Measurements from ENCODE around the gene SLC9A3. TPM values are rescaled to one million over a fixed set of nuclear protein-coding genes. Genes with fewer than 3 reads are reported as not detected.

The SLC9A3 gene
- polyA plus RNA-seq, 1 of the 3 experiments (the other 2 are of a cell fraction) = 1.9 TPM

DNA sequence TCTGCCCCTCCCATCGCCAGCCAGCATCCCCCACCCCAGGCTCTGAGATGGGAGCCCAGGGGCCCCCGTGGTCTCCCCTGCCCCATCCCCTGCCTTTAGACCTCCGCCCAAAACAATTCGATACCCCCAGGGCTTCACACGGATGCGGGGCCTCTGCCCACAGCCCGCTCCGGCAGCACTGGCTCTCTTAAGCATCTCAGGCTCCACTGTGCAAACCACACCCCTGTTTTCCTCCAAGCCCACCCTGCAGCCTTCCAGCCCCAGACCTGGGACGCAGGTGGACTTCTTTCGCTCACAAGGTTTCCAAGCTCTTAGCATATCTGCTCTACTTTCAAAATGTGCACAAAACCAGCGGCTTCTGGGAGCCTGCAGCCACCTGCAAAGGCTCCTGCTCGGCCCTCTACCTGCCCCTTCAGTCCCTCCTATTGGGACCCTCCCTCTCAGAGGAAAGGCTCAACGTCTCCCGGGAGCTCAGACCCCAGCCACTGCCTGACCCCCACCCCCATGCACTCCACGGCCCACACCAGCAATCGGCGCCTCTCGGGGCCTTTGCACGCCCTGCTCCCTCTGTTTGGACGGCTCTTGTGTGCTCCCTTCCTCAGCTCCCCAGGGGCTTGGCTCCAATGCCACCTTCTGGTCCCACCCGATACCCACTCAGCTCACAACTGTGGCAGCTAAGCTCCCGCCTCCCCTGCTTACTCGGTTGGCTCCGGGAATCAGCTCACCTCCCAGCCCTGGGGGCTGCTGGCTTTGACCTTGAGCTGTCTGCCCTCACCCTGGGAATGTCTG lies 918 bp upstream of the SLC9A3 start:
- TF ChIP-seq RFX5 (IDR thresholded peaks at IDR 0.05; ENCODE audit: low read length) (no peak), POLR2AphosphoS5 (IDR thresholded peaks at IDR 0.05; ENCODE audit: low read depth, low read length) (no peak), MXI1 (IDR thresholded peaks at IDR 0.05; ENCODE audit: low read depth, low read length) (no peak), NFIC (IDR thresholded peaks at IDR 0.05; ENCODE audit: borderline replicate concordance) (no peak), ELF1 (IDR thresholded peaks at IDR 0.05) (no peak), GABPA (IDR thresholded peaks at IDR 0.05; ENCODE audit: low read depth) (no peak), FOXM1 (IDR thresholded peaks at IDR 0.05; ENCODE audit: low read depth) (no peak), EZH2phosphoT487 (IDR thresholded peaks at IDR 0.05; ENCODE audit: borderline replicate concordance, low read depth) (no peak), TEAD4 (IDR thresholded peaks at IDR 0.05; ENCODE audit: borderline replicate concordance, insufficient read depth) (no peak), CHD2 (IDR thresholded peaks at IDR 0.05; ENCODE audit: low read length, partially characterized antibody) (no peak), TCF12 (IDR thresholded peaks at IDR 0.05) (no peak)
- TF ChIP-seq, protein P1, sequence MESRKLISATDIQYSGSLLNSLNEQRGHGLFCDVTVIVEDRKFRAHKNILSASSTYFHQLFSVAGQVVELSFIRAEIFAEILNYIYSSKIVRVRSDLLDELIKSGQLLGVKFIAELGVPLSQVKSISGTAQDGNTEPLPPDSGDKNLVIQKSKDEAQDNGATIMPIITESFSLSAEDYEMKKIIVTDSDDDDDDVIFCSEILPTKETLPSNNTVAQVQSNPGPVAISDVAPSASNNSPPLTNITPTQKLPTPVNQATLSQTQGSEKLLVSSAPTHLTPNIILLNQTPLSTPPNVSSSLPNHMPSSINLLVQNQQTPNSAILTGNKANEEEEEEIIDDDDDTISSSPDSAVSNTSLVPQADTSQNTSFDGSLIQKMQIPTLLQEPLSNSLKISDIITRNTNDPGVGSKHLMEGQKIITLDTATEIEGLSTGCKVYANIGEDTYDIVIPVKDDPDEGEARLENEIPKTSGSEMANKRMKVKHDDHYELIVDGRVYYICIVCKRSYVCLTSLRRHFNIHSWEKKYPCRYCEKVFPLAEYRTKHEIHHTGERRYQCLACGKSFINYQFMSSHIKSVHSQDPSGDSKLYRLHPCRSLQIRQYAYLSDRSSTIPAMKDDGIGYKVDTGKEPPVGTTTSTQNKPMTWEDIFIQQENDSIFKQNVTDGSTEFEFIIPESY (IDR thresholded peaks at IDR 0.05; ENCODE audit: borderline replicate concordance, low read depth) = no peak
- Histone ChIP-seq H3K79me2 (ENCODE audit: insufficient read depth) (no peaks in the 10 kb centered on the region), H4K20me1 (ENCODE audit: insufficient read depth) (0 out of 2 replicates have a peak, but pooled peaks cover 2% of the 10 kb centered on the region), H3K4me1 (ENCODE audit: control insufficient read depth in 1 of 2, insufficient read depth in 2 of 2, low read depth in 1 of 2, low read length in 1 of 2) (no peaks in the 10 kb centered on the region), H3K4me3 (ENCODE audit: low read depth in 2 of 2, low read length in 1 of 2) (no peak overlapping the region), H3K9ac (no peak overlapping the region), H3K9me2 (no peaks in the 10 kb centered on the region), H3K27ac (ENCODE audit: low read depth in 2 of 2, low read length in 1 of 2) (no peak overlapping the region), H3K4me2 (no peak overlapping the region), H2AFZ (ENCODE audit: low read depth) (no peak overlapping the region), H3K36me3 (replicated peaks in 1 of 2; ENCODE audit: control insufficient read depth in 1 of 2, insufficient read depth in 2 of 2, low read length in 1 of 2) (no peaks in the 10 kb centered on the region), H3K9me3 (no peaks in the 10 kb centered on the region), H3K27me3 (ENCODE audit: insufficient read depth) (peaks cover 70% of the 10 kb centered on the region), H3F3A (replicated peaks; ENCODE audit: insufficient read depth) (no peaks in the 10 kb centered on the region)
- CTCF ChIA-PET = interaction anchor here (1.3 kb wide), 1 partner anchor 13 kb away, joined by 4 read pairs; no protein-coding TSS in a partner anchor
- DNase-seq = no peak
- 14% methylated on average over 18 of the region's 24 CpGs for WGBS (ENCODE audit: low lambda C conversion rate)
- POLR2A ChIA-PET = no interaction called here

DNA sequence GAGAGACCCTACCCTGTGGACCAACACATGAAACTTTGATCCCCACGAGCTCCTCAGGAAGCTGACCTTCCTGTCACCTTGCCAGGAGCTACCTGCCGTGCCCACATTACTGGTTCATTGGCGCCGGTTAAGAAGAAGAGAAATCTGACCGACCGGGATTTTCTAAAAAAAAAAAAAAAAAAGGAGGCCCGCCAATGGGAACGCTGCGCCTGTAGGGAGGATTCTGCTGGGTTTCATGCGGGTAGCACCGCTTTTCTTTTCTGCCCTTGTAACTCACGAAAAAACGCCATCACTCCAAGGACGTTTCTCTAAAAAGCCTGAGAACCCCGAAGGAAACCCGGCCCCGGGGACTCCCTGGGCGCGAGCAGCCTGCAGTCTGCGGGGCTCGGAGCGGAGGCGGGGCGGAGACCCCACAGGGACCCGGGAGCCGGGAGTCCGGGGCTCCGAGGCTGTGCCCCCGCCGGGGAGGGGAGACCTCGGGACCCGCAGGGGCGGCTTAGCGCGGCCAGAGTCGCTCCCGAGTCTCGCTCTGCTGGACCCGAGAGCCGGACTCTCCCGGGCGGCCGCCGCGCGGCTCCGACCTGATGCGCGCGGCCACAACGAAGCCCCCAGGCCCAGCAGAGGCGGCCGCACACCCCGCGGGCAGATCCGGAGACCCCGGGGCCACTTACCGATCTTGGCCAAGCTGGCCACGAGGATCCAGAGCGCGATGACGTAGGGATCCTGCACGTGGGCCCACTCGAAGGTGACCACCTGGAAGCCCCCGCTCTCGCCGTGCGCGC lies 617 bp downstream of the SLC9A3 start:
- no peak for DNase-seq
- Histone ChIP-seq H3F3A (replicated peaks; ENCODE audit: insufficient read depth) (no peaks in the 10 kb centered on the region), H4K20me1 (ENCODE audit: insufficient read depth) (0 out of 2 replicates have a peak, but pooled peaks cover 2% of the 10 kb centered on the region), H3K36me3 (replicated peaks in 1 of 2; ENCODE audit: control insufficient read depth in 1 of 2, insufficient read depth in 2 of 2, low read length in 1 of 2) (no peaks in the 10 kb centered on the region), H3K9me2 (no peaks in the 10 kb centered on the region), H3K27ac (ENCODE audit: low read depth in 2 of 2, low read length in 1 of 2) (no peak overlapping the region), H3K79me2 (ENCODE audit: insufficient read depth) (no peaks in the 10 kb centered on the region), H3K4me1 (ENCODE audit: control insufficient read depth in 1 of 2, insufficient read depth in 2 of 2, low read depth in 1 of 2, low read length in 1 of 2) (no peaks in the 10 kb centered on the region), H3K9me3 (no peaks in the 10 kb centered on the region), H2AFZ (ENCODE audit: low read depth) (no peak overlapping the region), H3K4me3 (ENCODE audit: low read depth in 2 of 2, low read length in 1 of 2) (no peak overlapping the region), H3K27me3 (ENCODE audit: insufficient read depth) (peaks cover 58% of the 10 kb centered on the region), H3K9ac (no peak overlapping the region), H3K4me2 (no peak overlapping the region)
- TF ChIP-seq, protein P2, sequence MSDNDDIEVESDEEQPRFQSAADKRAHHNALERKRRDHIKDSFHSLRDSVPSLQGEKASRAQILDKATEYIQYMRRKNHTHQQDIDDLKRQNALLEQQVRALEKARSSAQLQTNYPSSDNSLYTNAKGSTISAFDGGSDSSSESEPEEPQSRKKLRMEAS (IDR thresholded peaks at IDR 0.05; ENCODE audit: low read depth) = no peak
- 3% methylated on average over 24 of the region's 69 CpGs for WGBS (ENCODE audit: low lambda C conversion rate)
- POLR2A ChIA-PET = no interaction called here
- CTCF ChIA-PET = no interaction called here
